Right cardiac atrium (tissue), 5 donors: ENCODE measurements around the gene TPH2. TPM values are rescaled to one million over a fixed set of nuclear protein-coding genes. Genes with fewer than 3 reads are reported as not detected.

Source experiments
- ATAC-seq, 2 donors: fragments of 200-7000 bp; cut with Tn5 transposase; one replicate each; pipeline versions ENCODE4 v1.8.0 to v1.9.1; 2020; ENCODE audit warnings: moderate library complexity in 2 of 2, mild to moderate bottlenecking in 1 of 2
- DNase-seq, 3 donors: peaks; one replicate each; pipeline ENCODE4 v3.0.0-alpha.2; 2020
- H3K27ac ChIP-seq: one replicate; pipeline ENCODE4 v1.5.1; 2013; ENCODE audit warnings: mild to moderate bottlenecking, low read length, control low read depth, moderate library complexity
- H3K27me3 ChIP-seq: one replicate; pipeline ENCODE4 v1.6.1; 2013; ENCODE audit not compliant: control insufficient read depth, insufficient read depth
- H3K4me1 ChIP-seq: one replicate; pipeline ENCODE4 v1.6.1; 2013; ENCODE audit warnings: low read length; ENCODE audit not compliant: control insufficient read depth, insufficient read depth
- H3K4me3 ChIP-seq: one replicate; pipeline ENCODE4 v1.5.1; 2013; ENCODE audit warnings: low read length, control low read depth
- H3K9me3 ChIP-seq: one replicate; pipeline ENCODE4 v1.6.1; 2013; ENCODE audit warnings: low read length; ENCODE audit not compliant: control insufficient read depth
- WGBS: extraction: QIAGEN DNeasy Blood & Tissue Kit; methylation state at CpG from one replicate; pipeline ENCODE4 v1.1.7; 2013; 5-methylcytosine and 5-hydroxymethylcytosine counted together
- intact Hi-C, 4 donors: fragments of 100-400 bp; cut with DNase I; formaldehyde crosslinking; loops; one replicate each; pipeline versions ENCODE4 v1.11.0 to v1.14.0; 2022 to 2023
- polyA plus RNA-seq: library from polyadenylated mRNA; stranded (reverse); fragments of 200-250 nt; gene quantifications from one replicate; pipeline ENCODE4 v1.2.3, GENCODE V29; 2013
- total RNA-seq, 4 donors: library from RNA; stranded (reverse); fragmentation: NEBNext Ultra II Directional; extraction: Animal tissue kit (Norgen Biotek cat#: 25700); gene quantifications; one replicate each; pipeline ENCODE4 v1.2.1, GENCODE V29; 2021
- donor health status: healthy with polysubstance abuse.
- donor health status: DM: no; HTN: yes; CAD: no.
- donor health status: DM: no; HTN: no; CAD: no.
- donor health status: DM: no; HTN: yes; CAD: no; lungs with severe emphysema.
- donor health status: DM: yes; HTN: yes; CAD: no.

The TPH2 gene
- total and polyA plus RNA-seq, 5 donors: not detected

DNA sequence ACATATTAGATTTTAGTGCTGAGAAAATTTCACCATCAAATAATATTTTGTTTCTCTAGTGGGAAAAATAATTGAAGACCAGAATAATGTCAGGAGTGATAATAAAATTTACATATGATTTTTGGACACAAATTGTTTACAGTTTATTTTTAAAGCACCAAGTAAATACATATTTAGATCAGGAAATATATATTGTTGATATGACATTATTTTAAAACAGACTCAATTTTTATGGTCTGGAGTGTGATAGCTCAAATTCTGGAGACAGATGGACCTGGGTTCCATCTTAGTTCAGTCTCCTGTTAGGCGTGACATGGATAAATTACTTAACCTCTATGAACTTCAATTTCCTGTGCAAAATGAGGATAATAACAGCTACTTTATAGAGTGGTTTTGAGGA is 135.4 kb downstream of the TPH2 start:
- H3K27me3 ChIP-seq: no peaks in the 10 kb centered on the region
- WGBS: 68% methylated on average over 1 of the region's 1 CpG
- H3K9me3 ChIP-seq: no peaks in the 10 kb centered on the region
- DNase-seq (no peak), ATAC-seq (no peak)
- H3K4me1 ChIP-seq: no peaks in the 10 kb centered on the region
- H3K27ac ChIP-seq: no peak overlapping the region
- H3K4me3 ChIP-seq: no peak overlapping the region
- intact Hi-C loops: no loop called here

DNA sequence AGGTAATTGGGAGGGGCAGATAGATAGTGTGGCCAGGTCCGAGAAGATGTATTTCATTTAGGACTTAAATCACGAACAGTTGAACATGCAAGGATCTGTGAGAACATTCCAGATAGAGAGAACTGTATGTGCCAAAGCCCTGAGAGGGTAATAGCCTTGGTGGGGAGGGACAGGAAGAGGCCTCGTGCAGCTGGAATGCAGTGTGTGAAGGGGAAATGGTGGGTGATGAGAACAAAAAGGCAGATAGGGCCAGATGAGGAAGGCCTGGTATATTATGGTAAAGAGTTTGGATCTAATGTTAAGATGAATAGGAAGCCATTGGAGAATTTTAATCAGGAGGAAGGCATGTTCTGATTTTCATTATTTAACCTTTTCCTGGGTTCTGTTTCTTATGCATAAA is 136.3 kb downstream of the TPH2 start:
- DNase-seq: no peak
- intact Hi-C loops: no loop called here
- Histone ChIP-seq H3K4me3 (no peak overlapping the region), H3K9me3 (no peaks in the 10 kb centered on the region), H3K27ac (no peak overlapping the region), H3K4me1 (no peaks in the 10 kb centered on the region), H3K27me3 (no peaks in the 10 kb centered on the region)
- 49% methylated on average over 3 of the region's 3 CpGs for WGBS
- no peak for ATAC-seq

DNA sequence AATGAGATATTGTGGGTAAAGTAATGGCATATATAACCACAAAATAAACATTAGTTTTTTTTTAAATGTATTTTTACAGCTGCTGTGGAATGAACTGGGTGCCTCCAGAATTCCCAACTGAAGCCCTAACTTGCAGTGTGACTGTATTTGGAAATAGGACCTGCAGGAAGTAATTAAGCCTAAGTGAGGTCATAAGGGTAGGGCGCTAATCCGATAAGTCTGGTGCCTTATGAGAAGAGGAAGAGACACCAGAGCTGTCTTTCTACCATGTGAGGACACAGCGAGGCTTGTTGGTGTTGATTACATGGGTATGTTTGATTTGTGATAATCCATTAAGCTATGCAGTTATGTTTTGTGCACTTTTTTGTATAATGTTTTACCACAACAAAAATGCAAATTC is 136.8 kb downstream of the TPH2 start:
- intact Hi-C loops: no loop called here
- Histone ChIP-seq H3K27ac (no peak overlapping the region), H3K4me3 (no peak overlapping the region), H3K4me1 (no peaks in the 10 kb centered on the region), H3K27me3 (no peaks in the 10 kb centered on the region), H3K9me3 (no peaks in the 10 kb centered on the region)
- DNase-seq (no peak), ATAC-seq (no peak)
- WGBS: 54% methylated on average over 3 of the region's 3 CpGs

DNA sequence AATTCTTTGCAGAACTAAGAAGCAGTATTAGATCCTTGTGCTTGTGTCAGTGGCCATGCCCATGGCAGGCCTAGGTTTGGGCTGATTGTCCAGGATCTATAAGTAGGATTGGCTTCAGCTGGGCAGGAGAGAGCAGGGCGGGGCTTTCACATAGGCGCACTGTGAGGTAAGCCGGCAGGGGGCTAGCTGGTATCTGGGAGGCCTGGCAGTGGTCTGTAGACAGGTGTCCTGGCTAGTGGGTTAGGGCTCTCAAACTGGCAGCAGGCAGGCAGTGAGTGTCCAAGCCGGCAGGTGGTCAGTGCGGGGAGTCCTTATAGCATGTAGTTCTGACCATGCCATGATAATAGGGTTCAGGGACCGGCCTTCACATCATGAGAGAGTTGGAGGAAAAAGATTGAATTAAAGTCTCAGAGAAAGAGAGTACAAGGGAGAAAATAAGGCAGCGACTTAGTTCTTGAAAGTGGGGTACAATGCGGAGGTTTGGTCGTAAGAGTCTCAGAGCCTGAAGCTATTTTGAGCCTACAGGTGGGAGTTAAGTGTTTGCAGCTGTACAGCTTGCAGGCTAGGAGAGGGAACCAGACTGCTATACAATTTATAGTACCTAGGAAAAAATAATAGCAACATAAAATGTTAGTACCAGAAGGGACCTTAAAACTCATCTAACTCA is 137.4 kb downstream of the TPH2 start:
- intact Hi-C loops: no loop called here
- WGBS: 90% methylated on average over 9 of the region's 9 CpGs
- Histone ChIP-seq H3K4me1 (no peaks in the 10 kb centered on the region), H3K9me3 (no peaks in the 10 kb centered on the region), H3K27ac (no peak overlapping the region), H3K27me3 (no peaks in the 10 kb centered on the region), H3K4me3 (no peak overlapping the region)
- DNase-seq (no peak), ATAC-seq (no peak)

DNA sequence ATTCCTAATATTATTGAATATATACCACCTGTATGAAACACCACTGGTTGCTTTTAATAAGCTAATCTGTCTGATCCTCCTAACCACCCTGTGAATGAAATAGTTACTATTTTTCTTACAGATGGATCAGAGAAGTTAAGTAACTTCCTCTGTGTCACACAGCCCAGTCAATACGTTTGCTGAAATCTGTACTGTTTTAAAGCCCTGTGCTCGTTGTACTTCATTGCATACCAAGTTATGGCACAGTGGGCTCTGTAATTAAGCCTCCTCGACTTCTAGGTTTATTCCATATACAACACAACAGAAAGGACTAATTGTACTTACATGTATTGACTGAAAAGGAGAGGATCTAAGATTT is 137.9 kb downstream of the TPH2 start:
- DNase-seq (no peak), ATAC-seq (no peak)
- Histone ChIP-seq H3K4me1 (no peaks in the 10 kb centered on the region), H3K27ac (no peak overlapping the region), H3K9me3 (no peaks in the 10 kb centered on the region), H3K4me3 (no peak overlapping the region), H3K27me3 (no peaks in the 10 kb centered on the region)
- WGBS: 74% methylated on average over 3 of the region's 3 CpGs
- intact Hi-C loops: no loop called here

DNA sequence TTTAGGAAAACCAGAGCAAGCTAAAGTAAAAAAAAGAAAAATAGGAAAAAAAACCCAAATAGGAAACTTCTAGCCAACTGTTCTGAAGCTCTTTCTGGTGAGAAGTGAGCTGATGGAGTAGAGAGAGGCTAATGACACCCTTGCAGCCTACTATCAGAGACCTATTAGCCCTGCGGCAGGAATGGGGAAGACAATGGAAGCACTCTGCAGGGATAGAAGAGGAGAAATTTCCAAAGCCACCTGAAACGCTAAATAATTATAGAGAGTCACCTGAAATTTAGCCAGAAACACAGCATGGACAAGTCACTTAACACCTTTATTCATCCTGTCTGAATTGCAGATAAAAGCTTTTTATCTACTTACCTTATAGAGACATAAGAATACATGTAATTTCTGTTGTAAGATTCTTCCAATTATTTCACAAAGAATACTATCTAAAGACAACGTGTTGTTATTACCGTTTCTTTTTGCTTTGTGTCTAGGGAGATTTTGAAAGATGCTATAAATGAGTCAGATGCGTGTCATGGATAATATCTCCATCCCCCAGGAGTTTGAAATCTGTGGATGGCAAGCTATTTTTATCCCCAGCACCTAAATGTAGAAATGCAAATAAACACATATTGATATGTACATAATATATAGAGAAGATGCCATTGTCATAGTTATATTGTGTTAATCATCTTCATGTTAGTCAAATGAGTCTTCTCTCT is 138.6 kb downstream of the TPH2 start:
- Histone ChIP-seq H3K9me3 (no peaks in the 10 kb centered on the region), H3K4me3 (no peak overlapping the region), H3K4me1 (no peaks in the 10 kb centered on the region), H3K27me3 (no peaks in the 10 kb centered on the region), H3K27ac (no peak overlapping the region)
- intact Hi-C loops: no loop called here
- no peak for DNase-seq
- no peak for ATAC-seq
- WGBS: 67% methylated on average over 5 of the region's 5 CpGs

DNA sequence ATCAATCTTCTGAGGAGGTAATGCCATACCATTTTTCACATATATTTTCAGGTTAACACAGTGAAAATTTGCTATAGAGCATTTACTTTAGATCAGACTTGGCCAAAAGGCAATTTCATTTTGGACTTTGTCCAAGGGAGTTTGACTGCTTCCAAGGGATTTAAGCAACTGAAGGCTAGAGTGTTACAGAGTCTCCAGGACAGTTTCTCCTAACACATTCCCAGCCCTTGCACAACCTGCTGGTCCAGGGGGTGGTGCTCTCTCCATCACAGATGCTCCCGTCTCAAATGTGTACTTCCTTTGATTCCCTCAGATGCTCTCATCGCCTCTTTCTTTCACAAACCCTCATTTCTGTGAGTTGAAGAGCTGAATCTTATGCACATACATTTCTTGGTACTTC is 143.1 kb downstream of the TPH2 start:
- WGBS: 52% methylated on average over 2 of the region's 2 CpGs
- H3K4me1 ChIP-seq: no peaks in the 10 kb centered on the region
- no peak overlapping the region for H3K4me3 ChIP-seq
- DNase-seq (no peak), ATAC-seq (no peak)
- no peak overlapping the region for H3K27ac ChIP-seq
- no peaks in the 10 kb centered on the region for H3K9me3 ChIP-seq
- intact Hi-C loops: no loop called here
- no peaks in the 10 kb centered on the region for H3K27me3 ChIP-seq

Other genes with a start within 250 kb of the TPH2 start
- 100 to 1,000 TPM; 124 to 152 (median 133) TPM for gene RAB21, start 184.0 kb upstream of the TPH2 start, total RNA-seq
- gene RAB21, start 184.0 kb upstream of the TPH2 start, polyA plus RNA-seq: 51.1 TPM
- 10 to 100 TPM; 22.9 to 30.8 (median 28.5) TPM for gene TBC1D15, start 99.1 kb upstream of the TPH2 start, total RNA-seq
- gene TBC1D15, start 99.1 kb upstream of the TPH2 start, polyA plus RNA-seq: 16.7 TPM